Peyer's patch (tissue), 4 donors: ENCODE measurements around the gene PYGB. TPM values are rescaled to one million over a fixed set of nuclear protein-coding genes. Genes with fewer than 3 reads are reported as not detected.
"Not testable (repeated sequence)": the region's sequence is repeated elsewhere in the genome, so short reads cannot be mapped to it uniquely, and the experiment has no call there.

Experiments
- DNase-seq, 3 donors: peaks; one replicate each; pipeline ENCODE4 v3.0.0-alpha.2; 2017 to 2019
- H3K27ac ChIP-seq, 4 donors: fragments of 200-600 bp; sonication (generic); one replicate each; pipeline ENCODE4 v1.5.1; 2016 to 2019
- H3K27me3 ChIP-seq, 2 donors: fragments of 200-600 bp; sonication (generic); one replicate each; pipeline ENCODE4 v1.5.1; 2019
- H3K36me3 ChIP-seq, 3 donors: fragments of 200-600 bp; sonication (generic); one replicate each; pipeline ENCODE4 v1.5.1; 2016 to 2019
- H3K4me1 ChIP-seq, 4 donors: fragments of 200-600 bp; sonication (generic); one replicate each; pipeline ENCODE4 v1.5.1; 2016 to 2019
- H3K4me3 ChIP-seq, 4 donors: fragments of 200-600 bp; sonication (generic); 1 replicate in 3 of 4; 2 replicates in 1 of 4; pipeline ENCODE4 v1.5.1; 2016 to 2019; ENCODE audit warnings: mild to moderate bottlenecking in 1 of 4
- H3K9me3 ChIP-seq, 4 donors: fragments of 200-600 bp; sonication (generic); one replicate each; pipeline ENCODE4 v1.5.1; 2016 to 2019; ENCODE audit warnings: mild to moderate bottlenecking in 1 of 4
- POLR2A ChIP-seq, 2 donors: fragments of 450-650 bp; IDR thresholded peaks; one replicate each; pipeline ENCODE4 v1.5.1; 2017; ENCODE audit warnings: antibody characterized with exemption in 2 of 2, mild to moderate bottlenecking in 2 of 2, moderate library complexity in 2 of 2
- total RNA-seq, 4 donors: library from RNA; depleted of rRNA; stranded (reverse); fragments of >200 nt; gene quantifications; one replicate each; pipeline ENCODE4 v1.1.0, GENCODE V29; 2016
- TF ChIP-seq, protein P1 (sequence below), 6 experiments: fragments of 450-650 bp in 4 of 6; fragments of 200-600 bp in 2 of 6; sonication (generic) in 1 of 6; IDR thresholded peaks; one replicate each; pipeline ENCODE4 v1.5.1; 2017 to 2019; ENCODE audit warnings: antibody characterized with exemption in 6 of 6, mild to moderate bottlenecking in 3 of 6, moderate library complexity in 1 of 6

Gene PYGB
- total RNA-seq, 4 donors from 2014 or later: 88.3 to 154 (median 124) TPM

DNA sequence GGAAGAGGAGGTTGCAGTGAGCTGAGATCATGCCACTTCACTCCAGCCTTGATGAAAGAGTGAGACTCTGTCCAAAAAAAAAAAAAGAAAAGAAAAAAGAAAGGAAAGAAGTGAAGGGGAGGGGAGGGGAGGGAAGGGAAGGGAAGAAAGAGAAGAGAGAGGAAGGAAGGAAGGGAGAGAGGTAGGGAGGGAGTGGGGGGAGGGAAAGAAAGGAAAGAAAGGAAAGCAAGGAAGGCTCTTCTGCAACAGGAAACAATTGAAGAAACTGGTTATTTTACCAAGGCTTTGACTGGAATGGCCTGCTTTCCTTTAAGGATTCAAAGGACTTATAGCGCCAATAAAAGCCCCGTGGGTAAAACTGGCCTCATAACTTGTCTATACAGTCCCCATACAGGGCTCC, 78.1 kb downstream of the PYGB start:
- no peak for DNase-seq

DNA sequence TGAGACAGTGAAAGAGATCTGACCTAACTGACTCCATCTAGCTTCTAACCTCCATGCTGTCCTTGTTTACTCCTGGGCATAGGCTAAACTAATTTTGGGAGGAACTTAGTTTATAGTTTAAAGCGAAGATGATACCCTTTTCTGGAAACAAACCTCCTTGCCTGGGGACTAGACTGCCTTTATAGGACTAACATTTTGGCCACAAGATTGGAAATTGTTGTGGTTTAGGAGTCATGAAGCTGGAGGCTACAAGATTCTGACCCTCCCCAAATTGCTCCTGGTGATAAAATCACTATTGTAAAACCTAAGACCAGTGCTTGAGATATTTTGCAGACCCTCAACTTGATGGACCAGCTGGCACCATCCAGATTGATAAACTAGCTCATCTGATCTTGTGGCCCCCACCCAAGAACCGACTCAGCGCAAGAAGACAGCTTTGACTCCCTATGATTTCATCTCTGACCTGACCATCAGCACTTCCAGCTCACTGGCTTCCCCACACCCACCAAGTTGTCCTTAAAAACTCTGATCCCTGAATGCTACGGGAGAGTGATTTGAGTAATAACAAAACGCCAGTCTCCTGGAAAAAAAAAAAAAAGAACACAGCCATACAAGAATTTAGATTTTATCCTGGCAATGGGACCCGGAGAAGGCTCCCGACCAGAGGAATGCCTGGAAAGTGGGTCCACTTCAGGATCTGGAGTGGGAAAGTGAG, 79.8 kb downstream of the PYGB start:
- peaks cover 0 to 19% (median 3%) of the 10 kb centered on the region in 4 donors for H3K4me1 ChIP-seq
- DNase-seq: no peak
- peaks cover 0 to 1% (median 0%) of the 10 kb centered on the region in 3 donors for H3K36me3 ChIP-seq
- H3K27me3 ChIP-seq: no peaks in the 10 kb centered on the region
- no peak overlapping the region for H3K4me3 ChIP-seq
- no peaks in the 10 kb centered on the region for H3K9me3 ChIP-seq
- no peak overlapping the region for H3K27ac ChIP-seq
- TF ChIP-seq, protein P1, sequence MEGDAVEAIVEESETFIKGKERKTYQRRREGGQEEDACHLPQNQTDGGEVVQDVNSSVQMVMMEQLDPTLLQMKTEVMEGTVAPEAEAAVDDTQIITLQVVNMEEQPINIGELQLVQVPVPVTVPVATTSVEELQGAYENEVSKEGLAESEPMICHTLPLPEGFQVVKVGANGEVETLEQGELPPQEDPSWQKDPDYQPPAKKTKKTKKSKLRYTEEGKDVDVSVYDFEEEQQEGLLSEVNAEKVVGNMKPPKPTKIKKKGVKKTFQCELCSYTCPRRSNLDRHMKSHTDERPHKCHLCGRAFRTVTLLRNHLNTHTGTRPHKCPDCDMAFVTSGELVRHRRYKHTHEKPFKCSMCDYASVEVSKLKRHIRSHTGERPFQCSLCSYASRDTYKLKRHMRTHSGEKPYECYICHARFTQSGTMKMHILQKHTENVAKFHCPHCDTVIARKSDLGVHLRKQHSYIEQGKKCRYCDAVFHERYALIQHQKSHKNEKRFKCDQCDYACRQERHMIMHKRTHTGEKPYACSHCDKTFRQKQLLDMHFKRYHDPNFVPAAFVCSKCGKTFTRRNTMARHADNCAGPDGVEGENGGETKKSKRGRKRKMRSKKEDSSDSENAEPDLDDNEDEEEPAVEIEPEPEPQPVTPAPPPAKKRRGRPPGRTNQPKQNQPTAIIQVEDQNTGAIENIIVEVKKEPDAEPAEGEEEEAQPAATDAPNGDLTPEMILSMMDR (IDR thresholded peaks at IDR 0.05): no peak
- TF ChIP-seq POLR2A (IDR thresholded peaks at IDR 0.05): no peak

More for the DNA sequence above, 78.1 kb downstream of the PYGB start:
- Histone ChIP-seq H3K27ac (no peak overlapping the region), H3K4me1 (peaks cover 0 to 25% (median 3%) of the 10 kb centered on the region in 4 donors), H3K4me3 (no peak overlapping the region), H3K9me3 (no peaks in the 10 kb centered on the region), H3K27me3 (no peaks in the 10 kb centered on the region), H3K36me3 (peaks cover 0 to 18% (median 0%) of the 10 kb centered on the region in 3 donors)
- TF ChIP-seq, protein P1 (IDR thresholded peaks at IDR 0.05): no peak
- no peak for TF ChIP-seq POLR2A (IDR thresholded peaks at IDR 0.05)

DNA sequence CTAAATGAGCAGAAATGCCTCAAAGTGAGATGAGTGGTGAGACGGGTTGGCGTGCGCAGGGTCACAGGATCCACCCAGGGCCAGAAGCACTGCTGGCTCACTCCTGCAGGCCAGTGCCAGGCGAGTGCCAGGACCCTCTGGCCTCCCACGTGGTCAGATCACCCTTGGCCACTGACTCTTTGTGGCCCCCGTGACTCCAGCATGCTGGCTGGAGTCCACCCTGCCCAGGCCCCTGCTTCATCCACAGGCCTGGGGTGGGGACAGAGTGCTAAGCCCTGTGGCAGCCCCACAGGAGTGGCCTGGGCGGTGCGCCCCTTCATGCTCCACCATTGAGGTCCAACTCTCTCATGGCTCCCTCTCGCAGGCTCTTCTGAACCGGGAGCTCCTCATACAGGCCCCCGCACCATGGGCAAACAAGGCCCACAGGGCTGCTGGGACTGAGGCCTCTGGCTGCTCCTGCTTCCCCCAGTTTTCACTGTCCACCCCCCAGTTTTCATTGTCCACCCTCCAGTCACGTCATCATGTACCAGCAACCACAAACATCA, 81.1 kb downstream of the PYGB start:
- Histone ChIP-seq H3K4me1 (peaks cover 0 to 7% (median 0%) of the 10 kb centered on the region in 4 donors), H3K27me3 (no peaks in the 10 kb centered on the region), H3K9me3 (no peaks in the 10 kb centered on the region), H3K36me3 (no peaks in the 10 kb centered on the region), H3K27ac (no peak overlapping the region), H3K4me3 (no peak overlapping the region)
- no peak for DNase-seq
- TF ChIP-seq POLR2A (IDR thresholded peaks at IDR 0.05): no peak
- TF ChIP-seq, protein P1 (IDR thresholded peaks at IDR 0.05): no peak

DNA sequence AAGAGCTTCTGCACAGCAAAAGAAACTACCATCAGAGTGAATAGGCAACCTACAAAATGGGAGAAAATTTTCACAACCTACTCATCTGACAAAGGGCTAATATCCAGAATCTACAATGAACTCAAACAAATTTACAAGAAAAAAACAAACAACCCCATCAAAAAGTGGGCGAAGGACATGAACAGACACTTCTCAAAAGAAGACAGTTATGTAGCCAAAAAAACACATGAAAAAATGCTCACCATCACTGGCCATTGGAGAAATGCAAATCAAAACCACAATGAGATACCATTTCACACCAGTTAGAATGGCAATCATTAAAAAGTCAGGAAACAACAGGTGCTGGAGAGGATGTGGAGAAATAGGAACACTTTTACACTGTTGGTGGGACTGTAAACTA, 87.1 kb downstream of the PYGB start:
- peaks cover 0 to 18% (median 0%) of the 10 kb centered on the region in 4 donors for H3K4me1 ChIP-seq
- DNase-seq, H3K27ac ChIP-seq, H3K4me3 ChIP-seq, H3K27me3 ChIP-seq, H3K9me3 ChIP-seq: not testable (repeated sequence)
- H3K36me3 ChIP-seq: peaks cover 0 to 15% (median 0%) of the 10 kb centered on the region in 3 donors

DNA sequence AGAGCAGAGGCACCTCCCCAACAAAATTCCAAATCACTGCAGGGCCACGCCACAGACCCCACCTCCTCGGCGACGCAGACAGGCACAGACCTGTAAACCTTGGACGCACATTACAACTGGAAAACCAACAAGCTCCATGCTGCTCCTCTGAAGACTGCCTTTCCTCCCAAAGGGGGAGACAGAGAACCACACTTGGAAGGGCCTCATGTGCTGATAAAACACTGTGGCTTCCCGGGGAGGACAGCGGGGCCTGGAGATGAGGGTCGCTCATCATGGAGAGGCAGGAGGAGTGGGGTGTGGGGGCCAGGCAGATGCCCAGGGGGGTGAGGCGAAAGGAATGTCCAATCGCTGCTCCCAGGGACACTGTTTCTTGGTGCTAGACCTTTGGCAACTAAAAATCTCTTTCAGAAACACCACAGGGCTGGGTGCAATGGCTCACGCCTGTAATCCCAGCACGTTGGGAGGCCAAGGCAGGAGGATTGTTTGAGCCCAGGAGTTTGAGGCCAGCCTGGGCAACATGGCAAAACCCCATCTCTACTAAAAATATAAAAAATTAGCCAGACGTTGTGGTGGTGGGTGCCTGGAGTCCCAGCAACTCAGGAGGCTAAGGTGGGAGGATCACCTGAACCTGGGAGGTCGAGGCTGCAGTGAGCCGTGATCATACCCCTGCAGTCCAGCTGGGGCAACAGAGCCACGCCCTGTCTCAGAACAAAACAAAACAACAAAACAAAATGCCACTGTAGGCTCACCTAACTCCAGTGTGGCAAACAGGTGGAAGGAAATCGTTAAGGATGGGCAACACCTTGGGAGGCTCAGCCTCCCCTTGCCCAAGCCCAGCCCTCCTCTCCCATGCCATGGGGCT, 88.9 kb downstream of the PYGB start:
- Histone ChIP-seq H3K27me3 (no peaks in the 10 kb centered on the region), H3K27ac (no peak overlapping the region), H3K36me3 (peaks cover 0 to 15% (median 0%) of the 10 kb centered on the region in 3 donors), H3K9me3 (no peaks in the 10 kb centered on the region), H3K4me3 (no peak overlapping the region), H3K4me1 (peaks cover 0 to 23% (median 0%) of the 10 kb centered on the region in 4 donors)
- no peak for DNase-seq
- no peak for TF ChIP-seq POLR2A (IDR thresholded peaks at IDR 0.05)
- TF ChIP-seq, protein P1 (IDR thresholded peaks at IDR 0.05): peak in 3 of 6 experiments; percentile 11 to 40 (median 26)
